A673 (cell line): ENCODE results near the gene C1orf21. TPM values are rescaled to one million over a fixed set of nuclear protein-coding genes. Genes with fewer than 3 reads are reported as not detected.

Experiments used
- BruUV-seq: library from RNA; stranded (reverse); fragments of 400-500 nt; replicated peaks from 2 replicates; lab custom pipeline; 2021; lab: Mats Ljungman, UMichigan
- CTCF ChIA-PET: fragments of 300-600 bp; sonication (Branson Sonifier 250); formaldehyde crosslinking; loops from one replicate; lab custom pipeline; 2022; ENCODE audit warnings: antibody characterized with exemption; lab: Charles Lee
- POLR2A ChIA-PET: fragments of 300-600 bp; sonication (Branson Sonifier 250); formaldehyde crosslinking; loops from one replicate; lab custom pipeline; 2022; ENCODE audit warnings: antibody characterized with exemption; ENCODE audit not compliant: low non-redundant PET; lab: Charles Lee
- DNase-seq: peaks from one replicate; pipeline ENCODE4 v3.0.0-alpha.2; 2015; ENCODE audit warnings: low spot score
- H3K27ac ChIP-seq: fragments of 200-600 bp; sonication (generic); 2 replicates; pipeline ENCODE4 v1.5.1; 2016; ENCODE audit warnings: mixed run types, low read depth, mild to moderate bottlenecking, mixed read lengths, antibody characterized with exemption, low read length; ENCODE audit not compliant: poor library complexity, severe bottlenecking
- H3K27me3 ChIP-seq: fragments of 200-600 bp; sonication (generic); replicated peaks from 2 replicates; pipeline ENCODE4 v1.6.1; 2017; ENCODE audit warnings: mixed run types, low read depth, mild to moderate bottlenecking, mixed read lengths, antibody characterized with exemption, low read length; ENCODE audit not compliant: insufficient read depth, poor library complexity
- H3K36me3 ChIP-seq: fragments of 200-600 bp; sonication (generic); 2 replicates; pipeline ENCODE4 v1.6.1; 2016; ENCODE audit warnings: mixed run types, mild to moderate bottlenecking, mixed read lengths, antibody characterized with exemption, low read length; ENCODE audit not compliant: insufficient read depth, poor library complexity, severe bottlenecking
- H3K4me1 ChIP-seq: fragments of 200-600 bp; sonication (generic); 2 replicates; pipeline ENCODE4 v1.6.1; 2017; ENCODE audit warnings: mixed run types, mild to moderate bottlenecking, mixed read lengths, antibody characterized with exemption, low read length; ENCODE audit not compliant: insufficient read depth, poor library complexity, severe bottlenecking
- H3K4me3 ChIP-seq: fragments of 200-600 bp; sonication (generic); 2 replicates; pipeline ENCODE4 v1.5.1; 2016; ENCODE audit warnings: low read depth, mixed run types, mild to moderate bottlenecking, mixed read lengths, low read length; ENCODE audit not compliant: poor library complexity, severe bottlenecking
- H3K9me3 ChIP-seq: fragments of 200-600 bp; sonication (generic); 2 replicates; pipeline ENCODE4 v1.6.1; 2016; ENCODE audit warnings: mixed run types, low read depth, mild to moderate bottlenecking, mixed read lengths, antibody characterized with exemption, low read length; ENCODE audit not compliant: poor library complexity, severe bottlenecking
- CTCF ChIP-seq: fragments of 300-800, 200-600 bp; sonication (generic); conservative IDR thresholded peaks from 2 replicates; pipeline ENCODE4 v1.5.1; 2017; ENCODE audit warnings: low read depth, mild to moderate bottlenecking, antibody characterized with exemption, low read length, moderate library complexity, mixed read lengths
- EZH2 ChIP-seq: fragments of 200-600 bp; sonication (generic); IDR thresholded peaks from 2 replicates; pipeline ENCODE4 v1.6.1; 2017; ENCODE audit warnings: borderline replicate concordance, low read depth, mild to moderate bottlenecking, mixed read lengths, antibody characterized with exemption, low read length; ENCODE audit not compliant: poor library complexity, severe bottlenecking
- intact Hi-C: fragments of 100-400 bp; cut with micrococcal nuclease; formaldehyde crosslinking; loops from one replicate; pipeline ENCODE4 v1.10.0; 2022; ENCODE audit not compliant: unreplicated experiment
- total RNA-seq: library from RNA; stranded (reverse); gene quantifications from 2 replicates; pipeline ENCODE4 v1.2.3, GENCODE V29; 2021

Gene C1orf21
- total RNA-seq, 1 experiment from 2014 or later: 31.3 TPM

- CTCF ChIA-PET: no interaction called here
- H3K36me3 ChIP-seq: no peaks in the 10 kb centered on the region
- no TSS peak for BruUV-seq
- no peak overlapping the region for H3K4me3 ChIP-seq
- H3K27ac ChIP-seq: no peak overlapping the region
- TF ChIP-seq CTCF (no peak), EZH2 (no peak)
- peaks cover 8% of the 10 kb centered on the region for H3K4me1 ChIP-seq
- no peak for DNase-seq
- intact Hi-C loops: no loop called here
- H3K9me3 ChIP-seq: no peaks in the 10 kb centered on the region
- no peaks in the 10 kb centered on the region for H3K27me3 ChIP-seq
- POLR2A ChIA-PET: no interaction called here
Observed at GRCh38 chr1:184630679-184631060, 243.8 kb downstream of the C1orf21 start.

- Histone ChIP-seq H3K27me3 (no peaks in the 10 kb centered on the region), H3K27ac (no peak overlapping the region), H3K4me3 (no peak overlapping the region), H3K4me1 (peaks cover 8% of the 10 kb centered on the region), H3K9me3 (no peaks in the 10 kb centered on the region), H3K36me3 (no peaks in the 10 kb centered on the region)
- intact Hi-C loops: no loop called here
- no peak for TF ChIP-seq EZH2
- no peak for TF ChIP-seq CTCF
- ChIA-PET CTCF (no interaction called here), POLR2A (no interaction called here)
- no peak for DNase-seq
- no TSS peak for BruUV-seq
Observed at GRCh38 chr1:184632415-184633175, 245.8 kb downstream of the C1orf21 start.

- DNase-seq: peak; percentile 26
- ChIA-PET CTCF (interaction anchor here (0.6 kb wide), 1 partner anchor 565 kb away, joined by 3 read pairs; no protein-coding TSS in a partner anchor), POLR2A (no interaction called here)
- no peaks in the 10 kb centered on the region for H3K36me3 ChIP-seq
- no peaks in the 10 kb centered on the region for H3K27me3 ChIP-seq
- no TSS peak for BruUV-seq
- peak overlapping the region; percentile 64 for H3K27ac ChIP-seq
- H3K9me3 ChIP-seq: no peaks in the 10 kb centered on the region
- no peak for TF ChIP-seq EZH2
- no peak for TF ChIP-seq CTCF
- peaks cover 8% of the 10 kb centered on the region for H3K4me1 ChIP-seq
- intact Hi-C loops: no loop called here
- no peak overlapping the region for H3K4me3 ChIP-seq
Observed at GRCh38 chr1:184633785-184634184, 247.0 kb downstream of the C1orf21 start.
